Raji (cell line): ENCODE data around the gene MPO.

Source experiments
- POLR2A ChIP-seq: IDR thresholded peaks from 2 replicates; pipeline ENCODE4 v1.6.1; 2011; ENCODE audit warnings: low read depth, low read length, control low read depth; ENCODE audit not compliant: insufficient read depth

The MPO gene

GRCh38 chr17:58281511-58282011 lies 826 bp upstream of the MPO start:
- no peak for TF ChIP-seq POLR2A

- no peak for TF ChIP-seq POLR2A
These were observed 827 bp downstream of the MPO start for GRCh38 chr17:58279736-58280479.

- no peak for TF ChIP-seq POLR2A
These were observed 1.6 kb downstream of the MPO start for GRCh38 chr17:58279016-58279711.

GRCh38 chr17:58278661-58279015 lies 2.1 kb downstream of the MPO start:
- TF ChIP-seq POLR2A: no peak

- TF ChIP-seq POLR2A: no peak
These were observed 2.7 kb downstream of the MPO start for GRCh38 chr17:58277802-58278595.

- no peak for TF ChIP-seq POLR2A
These were observed 3.5 kb downstream of the MPO start for GRCh38 chr17:58277107-58277801.

- no peak for TF ChIP-seq POLR2A
These were observed 4.3 kb downstream of the MPO start for GRCh38 chr17:58276423-58276822.

- TF ChIP-seq POLR2A: no peak
These were observed 5.3 kb downstream of the MPO start for GRCh38 chr17:58275417-58275816.

GRCh38 chr17:58273453-58274104 lies 7.2 kb downstream of the MPO start:
- no peak for TF ChIP-seq POLR2A

GRCh38 chr17:58272367-58273280 lies 8.1 kb downstream of the MPO start:
- TF ChIP-seq POLR2A: no peak

GRCh38 chr17:58271216-58271931 lies 9.4 kb downstream of the MPO start:
- TF ChIP-seq POLR2A: no peak

- TF ChIP-seq POLR2A: no peak
These were observed 10.1 kb downstream of the MPO start for GRCh38 chr17:58270476-58271215.
